DND-41 (cell line): ENCODE measurements around the gene LONP2.

ENCODE experiments used
- ATAC-seq: fragments of 200-7000 bp; cut with Tn5 transposase; 3 replicates; pipeline ENCODE4 v1.9.1; 2021; ENCODE audit warnings: low read depth; ENCODE audit not compliant: insufficient read depth
- DNase-seq: peaks from one replicate; pipeline ENCODE4 v3.0.0-alpha.2; 2020
- H2AFZ ChIP-seq: 2 replicates; pipeline ENCODE4 v1.6.0; 2012; ENCODE audit warnings: low read depth, low read length
- H3K27ac ChIP-seq: 2 replicates; pipeline ENCODE4 v1.5.1; 2012; ENCODE audit warnings: low read length, inconsistent platforms
- H3K27me3 ChIP-seq: fragments of 200-600 bp; sonication (generic); 2 replicates; pipeline ENCODE4 v1.6.0; 2012; ENCODE audit warnings: low read length, mild to moderate bottlenecking, inconsistent platforms; ENCODE audit not compliant: insufficient read depth, poor library complexity
- H3K36me3 ChIP-seq: 2 replicates; pipeline ENCODE4 v1.5.1; 2012; ENCODE audit warnings: low read length, inconsistent platforms; ENCODE audit not compliant: insufficient read depth
- H3K4me1 ChIP-seq: 2 replicates; pipeline ENCODE4 v1.5.1; 2012; ENCODE audit warnings: mild to moderate bottlenecking, low read length; ENCODE audit not compliant: insufficient read depth
- H3K4me2 ChIP-seq: 2 replicates; pipeline ENCODE4 v1.6.0; 2012; ENCODE audit warnings: mild to moderate bottlenecking, moderate library complexity, low read length, inconsistent platforms; ENCODE audit not compliant: insufficient read depth
- H3K4me3 ChIP-seq, 2 experiments: fragments of 200-600 bp in 1 of 2; shearing (Covaris generic) in 1 of 2; 2 replicates each; pipeline ENCODE4 v1.5.1; 2012 to 2016; ENCODE audit warnings: inconsistent platforms in 2 of 2, low read length in 2 of 2, mild to moderate bottlenecking in 2 of 2, low read depth in 1 of 2, moderate library complexity in 1 of 2
- H3K79me2 ChIP-seq: 2 replicates; pipeline ENCODE4 v1.6.0; 2012; ENCODE audit warnings: low read length, inconsistent platforms; ENCODE audit not compliant: insufficient read depth
- H3K9ac ChIP-seq: 2 replicates; pipeline ENCODE4 v1.6.0; 2012; ENCODE audit warnings: low read depth, mild to moderate bottlenecking, inconsistent platforms, low read length, moderate library complexity
- H3K9me3 ChIP-seq: 2 replicates; pipeline ENCODE4 v1.5.1; 2012; ENCODE audit warnings: low read length, moderate library complexity, mild to moderate bottlenecking, inconsistent platforms; ENCODE audit not compliant: insufficient read depth, severe bottlenecking
- H4K20me1 ChIP-seq: 2 replicates; pipeline ENCODE4 v1.6.0; 2012; ENCODE audit warnings: low read length; ENCODE audit not compliant: insufficient read depth
- CTCF ChIP-seq: IDR thresholded peaks from 2 replicates; pipeline ENCODE4 v1.5.1; 2012; ENCODE audit warnings: borderline replicate concordance, low read length, moderate library complexity, mild to moderate bottlenecking; ENCODE audit not compliant: poor library complexity, severe bottlenecking; ENCODE audit errors: extremely low read depth
- EZH2 ChIP-seq: IDR thresholded peaks from 3 replicates; pipeline ENCODE4 v1.6.1; 2012; ENCODE audit warnings: borderline replicate concordance, low read depth, mild to moderate bottlenecking, moderate library complexity, low read length, inconsistent platforms; ENCODE audit not compliant: severe bottlenecking

LONP2 gene

GRCh38 chr16:48225456-48225855 is 18.6 kb upstream of the LONP2 start:
- Histone ChIP-seq H3K9ac (no peak overlapping the region), H3K36me3 (no peaks in the 10 kb centered on the region), H2AFZ (no peak overlapping the region), H3K27ac (no peak overlapping the region), H4K20me1 (no peaks in the 10 kb centered on the region), H3K4me1 (no peaks in the 10 kb centered on the region), H3K4me2 (no peak overlapping the region), H3K9me3 (no peaks in the 10 kb centered on the region), H3K4me3 (no peak overlapping the region), H3K79me2 (no peaks in the 10 kb centered on the region), H3K27me3 (no peaks in the 10 kb centered on the region)
- no peak for TF ChIP-seq EZH2
- TF ChIP-seq CTCF: no peak
- ATAC-seq: no peak
- no peak for DNase-seq

- no peak overlapping the region for H3K4me2 ChIP-seq
- no peak overlapping the region for H3K9ac ChIP-seq
- H3K27me3 ChIP-seq: no peaks in the 10 kb centered on the region
- no peak overlapping the region for H3K27ac ChIP-seq
- TF ChIP-seq CTCF: peak; percentile 56
- no peak for TF ChIP-seq EZH2
- peak; percentile 32 for DNase-seq
- no peaks in the 10 kb centered on the region for H3K9me3 ChIP-seq
- H4K20me1 ChIP-seq: no peaks in the 10 kb centered on the region
- H2AFZ ChIP-seq: no peak overlapping the region
- no peaks in the 10 kb centered on the region for H3K36me3 ChIP-seq
- no peak overlapping the region for H3K4me3 ChIP-seq
- H3K4me1 ChIP-seq: no peaks in the 10 kb centered on the region
- H3K79me2 ChIP-seq: no peaks in the 10 kb centered on the region
- ATAC-seq: peak; percentile 64; the same call in 2 of the 3 replicates
Observed at GRCh38 chr16:48231727-48232492, 12.2 kb upstream of the LONP2 start.

- Histone ChIP-seq H3K4me1 (no peaks in the 10 kb centered on the region), H4K20me1 (no peaks in the 10 kb centered on the region), H3K79me2 (no peaks in the 10 kb centered on the region), H3K4me2 (no peak overlapping the region), H3K27ac (no peak overlapping the region), H3K27me3 (no peaks in the 10 kb centered on the region), H2AFZ (no peak overlapping the region), H3K4me3 (no peak overlapping the region), H3K36me3 (no peaks in the 10 kb centered on the region), H3K9me3 (no peaks in the 10 kb centered on the region), H3K9ac (no peak overlapping the region)
- no peak for TF ChIP-seq EZH2
- no peak for TF ChIP-seq CTCF
- no peak for ATAC-seq
- no peak for DNase-seq
Observed at GRCh38 chr16:48232493-48233040, 11.5 kb upstream of the LONP2 start.
